ENCODE results near the gene GDI2.

DNA sequence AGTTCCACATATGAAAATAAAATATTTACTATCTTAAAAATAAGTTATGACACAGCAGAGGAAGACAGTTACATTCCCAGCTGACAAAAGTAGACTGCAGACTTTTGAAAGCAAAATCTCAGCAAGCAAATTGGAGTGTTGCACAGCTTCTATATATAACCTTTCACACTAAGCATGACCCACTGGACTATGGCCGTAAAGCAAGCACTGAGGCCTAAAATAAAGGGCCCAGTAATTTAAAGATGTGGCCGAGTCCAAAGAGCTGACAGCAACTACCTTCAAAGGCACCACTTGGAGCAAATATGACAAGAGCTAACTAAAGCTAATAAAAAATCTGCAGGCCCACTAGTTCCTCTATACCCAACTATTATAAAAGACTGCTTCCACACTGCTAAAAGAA, 6.5 kb downstream of the GDI2 start:
- TF ChIP-seq, protein P1, sequence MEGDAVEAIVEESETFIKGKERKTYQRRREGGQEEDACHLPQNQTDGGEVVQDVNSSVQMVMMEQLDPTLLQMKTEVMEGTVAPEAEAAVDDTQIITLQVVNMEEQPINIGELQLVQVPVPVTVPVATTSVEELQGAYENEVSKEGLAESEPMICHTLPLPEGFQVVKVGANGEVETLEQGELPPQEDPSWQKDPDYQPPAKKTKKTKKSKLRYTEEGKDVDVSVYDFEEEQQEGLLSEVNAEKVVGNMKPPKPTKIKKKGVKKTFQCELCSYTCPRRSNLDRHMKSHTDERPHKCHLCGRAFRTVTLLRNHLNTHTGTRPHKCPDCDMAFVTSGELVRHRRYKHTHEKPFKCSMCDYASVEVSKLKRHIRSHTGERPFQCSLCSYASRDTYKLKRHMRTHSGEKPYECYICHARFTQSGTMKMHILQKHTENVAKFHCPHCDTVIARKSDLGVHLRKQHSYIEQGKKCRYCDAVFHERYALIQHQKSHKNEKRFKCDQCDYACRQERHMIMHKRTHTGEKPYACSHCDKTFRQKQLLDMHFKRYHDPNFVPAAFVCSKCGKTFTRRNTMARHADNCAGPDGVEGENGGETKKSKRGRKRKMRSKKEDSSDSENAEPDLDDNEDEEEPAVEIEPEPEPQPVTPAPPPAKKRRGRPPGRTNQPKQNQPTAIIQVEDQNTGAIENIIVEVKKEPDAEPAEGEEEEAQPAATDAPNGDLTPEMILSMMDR (optimal IDR thresholded peaks at IDR 0.05 in 1 of 3, IDR thresholded peaks at IDR 0.05 in 1 of 3, conservative IDR thresholded peaks at IDR 0.05 in 1 of 3; ENCODE audit: extremely low read depth in 1 of 3, insufficient read depth in 2 of 3, low read length in 3 of 3) = no peak
- TF ChIP-seq EZH2 (IDR thresholded peaks at IDR 0.05; ENCODE audit: low read length) = no peak

Data from keratinocyte (primary cell).